Left ventricle myocardium inferior (tissue), 1 donor: ENCODE measurements around the gene RPL7A. TPM values are rescaled to one million over a fixed set of nuclear protein-coding genes. Genes with fewer than 3 reads are reported as not detected.
A peak's percentile ranks its signal among the peaks of the same experiment; 100 is the strongest.

Experiments used
- DNase-seq: peaks from one replicate; pipeline ENCODE4 v3.0.0-alpha.2; 2020
- H3K27ac ChIP-seq: fragments of 200-600 bp; replicated peaks from 2 replicates; pipeline ENCODE4 v1.8.0; 2021
- H3K27me3 ChIP-seq: fragments of 200-600 bp; 2 replicates; pipeline ENCODE4 v1.8.0; 2021; ENCODE audit warnings: low read depth
- H3K36me3 ChIP-seq: fragments of 200-600 bp; 2 replicates; pipeline ENCODE4 v1.8.0; 2021
- H3K4me1 ChIP-seq: fragments of 200-600 bp; 2 replicates; pipeline ENCODE4 v1.8.0; 2021
- H3K4me3 ChIP-seq: fragments of 200-600 bp; 2 replicates; pipeline ENCODE4 v1.8.0; 2021; ENCODE audit warnings: mild to moderate bottlenecking, moderate library complexity
- H3K9me3 ChIP-seq: fragments of 200-600 bp; replicated peaks from 2 replicates; pipeline ENCODE4 v1.8.0; 2021
- CTCF ChIP-seq: fragments of 200-600 bp; IDR thresholded peaks from 2 replicates; pipeline ENCODE4 v1.8.0; 2021; ENCODE audit warnings: antibody characterized with exemption, mild to moderate bottlenecking, borderline replicate concordance
- intact Hi-C: fragments of 100-400 bp; cut with micrococcal nuclease; formaldehyde crosslinking; loops from one replicate; pipeline ENCODE4 v1.11.0; 2022
- total RNA-seq: library from RNA; stranded (reverse); fragmentation: NEBNext Ultra II Directional; extraction: Animal tissue kit (Norgen Biotek cat#: 25700); gene quantifications from one replicate; pipeline ENCODE4 v1.2.1, GENCODE V29; 2021
- donor health status: DM: no; HTN: yes; CAD: no; lungs with severe emphysema.

The RPL7A gene
- total RNA-seq, 1 donor from 2014 or later, result 859 TPM

GRCh38 chr9:133342069-133342406 lies 6.0 kb upstream of the RPL7A start:
- no peak for DNase-seq
- H3K4me3 ChIP-seq, result no peak overlapping the region
- H3K27me3 ChIP-seq, result no peaks in the 10 kb centered on the region
- H3K27ac ChIP-seq, result peak overlapping the region; percentile 33
- no peaks in the 10 kb centered on the region for H3K9me3 ChIP-seq
- H3K36me3 ChIP-seq, result peaks cover 53% of the 10 kb centered on the region
- intact Hi-C loops, result no loop called here
- no peak for TF ChIP-seq CTCF
- peaks cover 21% of the 10 kb centered on the region for H3K4me1 ChIP-seq

GRCh38 chr9:133342570-133342969 lies 5.4 kb upstream of the RPL7A start:
- DNase-seq, result no peak
- Histone ChIP-seq H3K27me3 (no peaks in the 10 kb centered on the region), H3K4me3 (no peak overlapping the region), H3K9me3 (no peaks in the 10 kb centered on the region), H3K27ac (peak overlapping the region; percentile 33), H3K36me3 (peaks cover 53% of the 10 kb centered on the region), H3K4me1 (peaks cover 23% of the 10 kb centered on the region)
- TF ChIP-seq CTCF, result no peak
- intact Hi-C loops, result no loop called here

GRCh38 chr9:133344071-133344470 lies 3.9 kb upstream of the RPL7A start:
- no peak for DNase-seq
- Histone ChIP-seq H3K36me3 (peaks cover 55% of the 10 kb centered on the region), H3K4me3 (no peak overlapping the region), H3K4me1 (peaks cover 33% of the 10 kb centered on the region), H3K27ac (no peak overlapping the region), H3K9me3 (no peaks in the 10 kb centered on the region), H3K27me3 (no peaks in the 10 kb centered on the region)
- intact Hi-C loops, result no loop called here
- TF ChIP-seq CTCF, result no peak

- no peak for DNase-seq
- H3K36me3 ChIP-seq, result peaks cover 64% of the 10 kb centered on the region
- no peak overlapping the region for H3K4me3 ChIP-seq
- no peaks in the 10 kb centered on the region for H3K9me3 ChIP-seq
- H3K27me3 ChIP-seq, result no peaks in the 10 kb centered on the region
- no peak overlapping the region for H3K27ac ChIP-seq
- no peak for TF ChIP-seq CTCF
- intact Hi-C loops, result no loop called here
- peaks cover 39% of the 10 kb centered on the region for H3K4me1 ChIP-seq
Measured at GRCh38 chr9:133344979-133345378, 3.0 kb upstream of the RPL7A start.

GRCh38 chr9:133345596-133345995 lies 2.4 kb upstream of the RPL7A start:
- no peak overlapping the region for H3K27ac ChIP-seq
- no peak overlapping the region for H3K4me3 ChIP-seq
- peaks cover 45% of the 10 kb centered on the region for H3K4me1 ChIP-seq
- no peaks in the 10 kb centered on the region for H3K9me3 ChIP-seq
- no peaks in the 10 kb centered on the region for H3K27me3 ChIP-seq
- H3K36me3 ChIP-seq, result peaks cover 67% of the 10 kb centered on the region
- no peak for DNase-seq
- intact Hi-C loops, result no loop called here
- no peak for TF ChIP-seq CTCF
